Ascending aorta (tissue), 2 donors: Measurements from ENCODE around the gene HHAT. TPM values are rescaled to one million over a fixed set of nuclear protein-coding genes. Genes with fewer than 3 reads are reported as not detected.

Experiments used
- DNase-seq, 2 donors: peaks; one replicate each; pipeline ENCODE4 v3.0.0-alpha.2; 2019; ENCODE audit warnings: low spot score in 2 of 2
- H3K27ac ChIP-seq, 2 donors: fragments of 200-600 bp; sonication (generic); one replicate each; pipeline ENCODE4 v1.5.1; 2016 to 2017; ENCODE audit warnings: mild to moderate bottlenecking in 1 of 2
- H3K27me3 ChIP-seq: fragments of 200-600 bp; sonication (generic); one replicate; pipeline ENCODE4 v1.5.1; 2017
- H3K36me3 ChIP-seq, 2 donors: fragments of 200-600 bp; sonication (generic); one replicate each; pipeline ENCODE4 v1.5.1; 2016
- H3K4me1 ChIP-seq, 2 donors: fragments of 200-600 bp; sonication (generic); one replicate each; pipeline ENCODE4 v1.5.1; 2016 to 2017; ENCODE audit warnings: mild to moderate bottlenecking in 1 of 2
- H3K4me3 ChIP-seq, 2 donors: fragments of 200-600 bp; sonication (generic); one replicate each; pipeline ENCODE4 v1.5.1; 2016 to 2017; ENCODE audit warnings: mild to moderate bottlenecking in 1 of 2
- H3K9me3 ChIP-seq, 2 donors: fragments of 200-600 bp; sonication (generic); one replicate each; pipeline ENCODE4 v1.5.1; 2016
- CTCF ChIP-seq, 3 experiments: fragments of 200-600 bp in 2 of 3; fragments of 450-650 bp in 1 of 3; sonication (generic) in 2 of 3; IDR thresholded peaks; one replicate each; pipeline ENCODE4 v1.5.1; 2016 to 2019; ENCODE audit warnings: antibody characterized with exemption in 3 of 3, mild to moderate bottlenecking in 1 of 3, moderate library complexity in 1 of 3
- intact Hi-C: fragments of 100-400 bp; cut with DNase I; formaldehyde crosslinking; loops from one replicate; pipeline ENCODE4 v1.15.1; 2023
- total RNA-seq: library from RNA; depleted of rRNA; stranded (reverse); fragments of >200 nt; gene quantifications from one replicate; pipeline ENCODE4 v1.1.0, GENCODE V29; 2016

HHAT gene
- total RNA-seq, 1 donor from 2014 or later = 1.2 TPM

- no peak for DNase-seq
- no peak for TF ChIP-seq CTCF (IDR thresholded peaks at IDR 0.05)
- intact Hi-C loops = no loop called here
Observed at GRCh38 chr1:210457568-210457967, 128.9 kb downstream of the HHAT start.

GRCh38 chr1:210464519-210465039 lies 135.9 kb downstream of the HHAT start:
- Histone ChIP-seq H3K4me1 (no peaks in the 10 kb centered on the region), H3K9me3 (no peaks in the 10 kb centered on the region), H3K4me3 (no peak overlapping the region), H3K27me3 (no peaks in the 10 kb centered on the region), H3K36me3 (no peaks in the 10 kb centered on the region), H3K27ac (no peak overlapping the region)
- no peak for DNase-seq
- intact Hi-C loops = no loop called here
- no peak for TF ChIP-seq CTCF (IDR thresholded peaks at IDR 0.05)

More at GRCh38 chr1:210457568-210457967, 128.9 kb downstream of the HHAT start:
- no peaks in the 10 kb centered on the region for H3K36me3 ChIP-seq
- H3K27me3 ChIP-seq = no peaks in the 10 kb centered on the region
- H3K27ac ChIP-seq = no peak overlapping the region
- no peak overlapping the region for H3K4me3 ChIP-seq
- H3K9me3 ChIP-seq = no peaks in the 10 kb centered on the region
- H3K4me1 ChIP-seq = no peaks in the 10 kb centered on the region

GRCh38 chr1:210465150-210465549 lies 136.4 kb downstream of the HHAT start:
- no peak for DNase-seq
- no peak overlapping the region for H3K27ac ChIP-seq
- intact Hi-C loops = no loop called here

GRCh38 chr1:210467440-210468043 lies 138.8 kb downstream of the HHAT start:
- intact Hi-C loops = no loop called here
- no peak overlapping the region for H3K27ac ChIP-seq

More at GRCh38 chr1:210465150-210465549, 136.4 kb downstream of the HHAT start:
- Histone ChIP-seq H3K9me3 (no peaks in the 10 kb centered on the region), H3K27me3 (no peaks in the 10 kb centered on the region), H3K4me3 (no peak overlapping the region), H3K4me1 (no peaks in the 10 kb centered on the region), H3K36me3 (no peaks in the 10 kb centered on the region)
- no peak for TF ChIP-seq CTCF (IDR thresholded peaks at IDR 0.05)

GRCh38 chr1:210469441-210469840 lies 140.7 kb downstream of the HHAT start:
- intact Hi-C loops = no loop called here
- no peak overlapping the region for H3K4me3 ChIP-seq
- no peaks in the 10 kb centered on the region for H3K27me3 ChIP-seq
- no peaks in the 10 kb centered on the region for H3K36me3 ChIP-seq
- DNase-seq = no peak
- H3K9me3 ChIP-seq = no peaks in the 10 kb centered on the region
- TF ChIP-seq CTCF (IDR thresholded peaks at IDR 0.05) = no peak
- H3K27ac ChIP-seq = no peak overlapping the region
- no peaks in the 10 kb centered on the region for H3K4me1 ChIP-seq

More at GRCh38 chr1:210467440-210468043, 138.8 kb downstream of the HHAT start:
- no peak for DNase-seq
- H3K27me3 ChIP-seq = no peaks in the 10 kb centered on the region
- H3K9me3 ChIP-seq = no peaks in the 10 kb centered on the region
- H3K36me3 ChIP-seq = no peaks in the 10 kb centered on the region
- TF ChIP-seq CTCF (IDR thresholded peaks at IDR 0.05) = no peak
- H3K4me1 ChIP-seq = no peaks in the 10 kb centered on the region
- no peak overlapping the region for H3K4me3 ChIP-seq
